Stimulated activated naive CD8-positive, alpha-beta T cell treated with anti-CD3 and anti-CD28 coated beads, Interleukin-15, Interleukin-2, amounts not matched to agents 100 ng/mL and 50 ng/mL, for 24 hours (primary cell): ENCODE measurements around the gene TMEM81.

Experiments
- H3K27ac Mint-ChIP-seq: one replicate; pipeline ENCODE4 v1.8.0; 2021; ENCODE audit warnings: mild to moderate bottlenecking, mixed read lengths
- H3K27me3 Mint-ChIP-seq: one replicate; pipeline ENCODE4 v1.8.0; 2021; ENCODE audit warnings: mixed read lengths
- H3K36me3 Mint-ChIP-seq: one replicate; pipeline ENCODE4 v1.8.0; 2021; ENCODE audit warnings: low read depth, mixed read lengths
- H3K4me1 Mint-ChIP-seq: one replicate; pipeline ENCODE4 v1.8.0; 2021; ENCODE audit warnings: low read depth, mixed read lengths
- H3K4me3 Mint-ChIP-seq: one replicate; pipeline ENCODE4 v1.8.0; 2021; ENCODE audit warnings: mild to moderate bottlenecking, mixed read lengths
- H3K9me3 Mint-ChIP-seq: one replicate; pipeline ENCODE4 v1.8.0; 2021; ENCODE audit warnings: mixed read lengths

The TMEM81 gene

DNA sequence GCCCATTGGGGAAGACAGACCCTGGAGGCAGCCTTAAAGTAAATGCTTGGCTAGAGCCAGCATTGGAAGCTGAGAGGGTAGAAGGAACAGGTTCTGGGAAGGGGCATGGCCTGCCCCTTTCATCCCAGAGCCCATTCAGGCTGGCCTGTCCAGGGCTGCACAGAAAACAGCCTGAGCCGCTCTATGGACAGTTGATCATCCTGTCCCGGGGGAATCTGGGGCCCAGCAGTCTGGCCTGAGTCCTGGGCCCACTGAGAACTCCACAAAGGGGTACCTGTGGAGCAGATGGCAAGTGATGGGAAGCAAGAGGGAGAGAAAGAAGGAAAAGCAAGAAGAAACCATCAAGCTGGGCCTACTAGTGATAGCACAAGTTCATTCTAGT, 13.2 kb downstream of the TMEM81 start:
- no peaks in the 10 kb centered on the region for H3K4me1 Mint-ChIP-seq
- no peak overlapping the region for H3K27ac Mint-ChIP-seq
- no peaks in the 10 kb centered on the region for H3K9me3 Mint-ChIP-seq
- H3K36me3 Mint-ChIP-seq = no peaks in the 10 kb centered on the region
- H3K27me3 Mint-ChIP-seq = no peaks in the 10 kb centered on the region
- no peak overlapping the region for H3K4me3 Mint-ChIP-seq

DNA sequence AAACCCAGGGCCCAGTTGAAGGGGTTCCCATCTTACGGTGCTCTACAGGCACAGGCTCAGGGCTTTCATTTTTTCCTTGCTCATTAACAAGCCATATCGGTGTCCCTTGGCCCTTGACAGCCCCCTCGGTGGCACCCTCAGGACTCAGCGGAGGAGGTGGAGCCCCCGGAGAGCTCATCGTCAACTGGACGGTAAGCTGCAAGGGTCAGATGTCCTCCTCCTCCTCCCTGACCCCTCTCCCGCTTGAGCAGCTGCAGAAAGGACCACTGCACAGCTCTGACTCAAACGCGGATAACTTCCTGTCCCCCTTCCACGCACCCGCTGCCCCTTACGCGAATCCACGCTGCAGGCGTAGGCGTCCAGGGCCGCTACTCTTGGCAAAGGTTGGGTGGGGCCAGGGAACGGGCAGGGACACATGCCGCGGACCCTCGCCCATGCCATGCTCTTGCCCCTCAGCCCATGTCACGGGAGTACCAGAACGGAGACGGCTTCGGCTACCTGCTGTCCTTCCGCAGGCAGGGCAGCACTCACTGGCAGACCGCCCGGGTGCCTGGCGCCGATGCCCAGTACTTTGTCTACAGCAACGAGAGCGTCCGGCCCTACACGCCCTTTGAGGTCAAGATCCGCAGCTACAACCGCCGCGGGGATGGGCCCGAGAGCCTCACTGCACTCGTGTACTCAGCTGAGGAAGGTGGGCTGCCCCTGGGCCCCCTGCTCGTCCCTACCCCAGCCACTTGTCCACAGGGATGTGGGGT, 14.7 kb downstream of the TMEM81 start:
- Mint-ChIP-seq H3K9me3 (no peaks in the 10 kb centered on the region), H3K27ac (no peak overlapping the region), H3K36me3 (no peaks in the 10 kb centered on the region), H3K27me3 (no peaks in the 10 kb centered on the region), H3K4me1 (no peaks in the 10 kb centered on the region), H3K4me3 (no peak overlapping the region)

DNA sequence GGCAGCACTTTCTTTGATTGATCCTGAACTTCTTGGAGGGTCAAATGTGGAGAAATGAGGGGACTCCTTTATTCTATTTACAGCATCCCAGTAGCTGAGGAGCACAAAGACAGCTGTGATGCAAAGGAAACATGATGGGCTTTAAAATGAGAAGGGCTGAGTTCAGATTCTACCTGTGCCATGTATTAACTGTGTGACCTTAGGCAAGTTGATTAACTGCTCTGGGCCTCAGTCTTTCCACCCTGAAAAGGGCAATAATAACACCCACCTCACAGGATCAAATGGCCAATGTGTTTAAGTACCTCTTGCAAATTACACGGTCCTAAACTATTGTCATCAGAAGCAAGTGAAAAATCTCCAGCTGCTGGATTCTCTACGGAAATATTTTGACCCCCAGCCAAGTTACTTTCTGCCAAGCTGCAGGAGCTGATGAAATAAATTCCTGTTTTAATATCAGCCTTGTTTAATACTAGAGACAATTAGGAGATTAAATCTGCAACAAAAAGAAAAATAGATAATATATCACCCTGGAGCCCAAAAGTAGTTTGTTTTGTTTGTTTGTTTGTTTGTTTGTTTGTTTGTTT, 15.7 kb downstream of the TMEM81 start:
- no peaks in the 10 kb centered on the region for H3K36me3 Mint-ChIP-seq
- H3K9me3 Mint-ChIP-seq = no peaks in the 10 kb centered on the region
- no peaks in the 10 kb centered on the region for H3K4me1 Mint-ChIP-seq
- H3K4me3 Mint-ChIP-seq = no peak overlapping the region
- H3K27me3 Mint-ChIP-seq = no peaks in the 10 kb centered on the region
- H3K27ac Mint-ChIP-seq = no peak overlapping the region

- H3K4me1 Mint-ChIP-seq = no peaks in the 10 kb centered on the region
- no peaks in the 10 kb centered on the region for H3K36me3 Mint-ChIP-seq
- H3K27me3 Mint-ChIP-seq = no peaks in the 10 kb centered on the region
- no peak overlapping the region for H3K27ac Mint-ChIP-seq
- H3K9me3 Mint-ChIP-seq = no peaks in the 10 kb centered on the region
- H3K4me3 Mint-ChIP-seq = no peak overlapping the region
Observed at GRCh38 chr1:205068001-205068400, 16.3 kb downstream of the TMEM81 start.

DNA sequence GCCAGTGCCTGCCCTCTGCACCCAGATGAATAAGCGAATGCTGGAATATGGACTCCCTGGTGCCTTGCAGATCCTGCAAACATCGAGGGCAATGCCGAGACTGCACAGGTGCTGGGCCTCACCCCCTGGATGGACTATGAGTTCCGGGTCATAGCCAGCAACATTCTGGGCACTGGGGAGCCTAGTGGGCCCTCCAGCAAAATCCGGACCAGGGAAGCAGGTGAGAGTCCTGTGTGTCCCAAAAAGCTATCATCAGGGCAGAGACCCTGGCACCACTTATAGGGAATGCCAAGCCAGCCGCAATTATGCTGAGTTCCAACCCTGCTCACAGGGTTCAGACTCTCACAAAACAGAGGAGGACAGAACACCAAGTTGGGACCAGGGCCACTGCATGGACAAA, 17.2 kb downstream of the TMEM81 start:
- no peaks in the 10 kb centered on the region for H3K36me3 Mint-ChIP-seq
- no peaks in the 10 kb centered on the region for H3K9me3 Mint-ChIP-seq
- no peaks in the 10 kb centered on the region for H3K4me1 Mint-ChIP-seq
- H3K4me3 Mint-ChIP-seq = no peak overlapping the region
- H3K27ac Mint-ChIP-seq = no peak overlapping the region
- H3K27me3 Mint-ChIP-seq = no peaks in the 10 kb centered on the region

DNA sequence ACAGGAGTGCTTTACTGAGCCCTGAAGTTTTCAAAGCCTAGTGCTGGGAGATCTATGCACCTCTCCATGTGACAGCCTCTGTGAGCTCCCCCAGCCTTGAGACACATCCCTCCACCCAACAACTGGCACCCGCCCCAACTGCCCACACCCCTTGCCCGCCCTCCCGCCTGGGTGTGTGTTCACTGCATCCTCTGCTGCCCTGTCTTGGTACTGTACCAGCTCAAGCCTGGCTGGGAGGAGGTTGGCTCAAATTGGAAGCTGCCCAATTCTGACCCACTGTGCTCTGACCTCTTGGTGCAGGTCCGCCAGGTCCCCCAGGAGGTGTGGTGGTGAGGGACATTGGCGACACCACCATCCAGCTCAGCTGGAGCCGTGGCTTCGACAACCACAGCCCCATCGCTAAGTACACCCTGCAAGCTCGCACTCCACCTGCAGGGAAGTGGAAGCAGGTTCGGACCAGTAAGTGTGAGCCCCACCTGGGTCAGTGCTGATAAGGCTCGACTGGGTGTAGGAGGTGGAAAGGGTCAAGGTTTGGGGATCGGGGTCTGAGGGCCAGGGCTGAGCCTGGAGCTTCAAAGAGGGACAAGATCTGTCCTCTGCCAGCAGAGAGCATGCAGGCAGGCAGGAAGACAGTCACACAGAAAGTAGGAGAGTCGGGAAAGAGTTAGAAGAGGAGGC, 18.0 kb downstream of the TMEM81 start:
- no peaks in the 10 kb centered on the region for H3K4me1 Mint-ChIP-seq

DNA sequence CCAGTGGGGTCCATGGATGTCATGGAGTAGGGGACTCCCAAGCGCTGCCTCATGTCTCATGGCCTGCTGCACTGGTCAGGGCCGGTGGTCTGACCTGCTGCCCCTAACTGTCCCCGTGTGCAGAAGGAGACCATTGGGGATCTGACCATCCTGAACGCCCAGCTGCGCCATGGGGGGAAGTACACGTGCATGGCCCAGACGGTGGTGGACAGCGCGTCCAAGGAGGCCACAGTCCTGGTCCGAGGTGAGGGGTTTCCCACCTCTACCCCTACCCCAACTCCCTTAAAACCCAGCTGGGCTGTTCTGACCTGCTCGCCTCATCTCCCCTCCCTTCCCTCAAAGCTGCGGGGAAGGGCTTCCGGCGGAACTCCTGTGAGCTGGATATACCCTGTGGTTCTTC, 18.6 kb downstream of the TMEM81 start:
- no peak overlapping the region for H3K4me3 Mint-ChIP-seq
- no peaks in the 10 kb centered on the region for H3K27me3 Mint-ChIP-seq
- no peak overlapping the region for H3K27ac Mint-ChIP-seq
- no peaks in the 10 kb centered on the region for H3K4me1 Mint-ChIP-seq
- no peaks in the 10 kb centered on the region for H3K9me3 Mint-ChIP-seq
- no peaks in the 10 kb centered on the region for H3K36me3 Mint-ChIP-seq

More for the DNA sequence above, 18.0 kb downstream of the TMEM81 start:
- H3K9me3 Mint-ChIP-seq = no peaks in the 10 kb centered on the region
- no peaks in the 10 kb centered on the region for H3K36me3 Mint-ChIP-seq
- no peak overlapping the region for H3K4me3 Mint-ChIP-seq
- H3K27me3 Mint-ChIP-seq = no peaks in the 10 kb centered on the region
- H3K27ac Mint-ChIP-seq = no peak overlapping the region

DNA sequence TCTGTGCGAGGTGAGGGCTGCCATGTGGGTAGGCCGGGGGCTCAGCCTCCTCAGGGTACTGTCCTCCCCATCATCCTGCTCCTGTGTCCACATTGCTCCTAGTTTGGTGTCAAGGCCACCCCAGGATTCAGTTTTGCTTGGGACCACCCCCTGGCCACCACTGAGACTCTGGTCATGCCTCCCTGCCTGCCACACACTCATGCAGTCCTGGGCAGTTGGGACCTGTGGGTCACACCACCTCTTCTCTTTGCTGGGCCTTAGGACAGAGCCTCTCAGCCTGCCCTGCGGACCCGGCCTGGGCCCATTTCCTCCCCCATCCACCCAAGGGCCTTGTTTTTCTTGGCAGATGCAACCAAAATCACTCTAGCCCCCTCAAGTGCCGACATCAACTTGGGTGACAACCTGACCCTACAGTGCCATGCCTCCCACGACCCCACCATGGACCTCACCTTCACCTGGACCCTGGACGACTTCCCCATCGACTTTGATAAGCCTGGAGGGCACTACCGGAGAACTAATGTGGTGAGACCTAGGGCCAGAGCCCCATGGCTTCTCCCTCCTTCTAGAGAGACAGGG, 19.4 kb downstream of the TMEM81 start:
- Mint-ChIP-seq H3K36me3 (no peaks in the 10 kb centered on the region), H3K4me1 (no peaks in the 10 kb centered on the region), H3K4me3 (no peak overlapping the region), H3K27me3 (no peaks in the 10 kb centered on the region), H3K27ac (no peak overlapping the region), H3K9me3 (no peaks in the 10 kb centered on the region)

GRCh38 chr1:205064301-205064700, 20.0 kb downstream of the TMEM81 start:
- Mint-ChIP-seq H3K27me3 (no peaks in the 10 kb centered on the region), H3K9me3 (no peaks in the 10 kb centered on the region), H3K4me1 (no peaks in the 10 kb centered on the region), H3K27ac (no peak overlapping the region), H3K4me3 (no peak overlapping the region), H3K36me3 (no peaks in the 10 kb centered on the region)

- no peaks in the 10 kb centered on the region for H3K4me1 Mint-ChIP-seq
- no peaks in the 10 kb centered on the region for H3K36me3 Mint-ChIP-seq
- no peaks in the 10 kb centered on the region for H3K27me3 Mint-ChIP-seq
- no peaks in the 10 kb centered on the region for H3K9me3 Mint-ChIP-seq
- no peak overlapping the region for H3K4me3 Mint-ChIP-seq
- H3K27ac Mint-ChIP-seq = no peak overlapping the region
Observed at GRCh38 chr1:205062895-205063294, 21.4 kb downstream of the TMEM81 start.

DNA sequence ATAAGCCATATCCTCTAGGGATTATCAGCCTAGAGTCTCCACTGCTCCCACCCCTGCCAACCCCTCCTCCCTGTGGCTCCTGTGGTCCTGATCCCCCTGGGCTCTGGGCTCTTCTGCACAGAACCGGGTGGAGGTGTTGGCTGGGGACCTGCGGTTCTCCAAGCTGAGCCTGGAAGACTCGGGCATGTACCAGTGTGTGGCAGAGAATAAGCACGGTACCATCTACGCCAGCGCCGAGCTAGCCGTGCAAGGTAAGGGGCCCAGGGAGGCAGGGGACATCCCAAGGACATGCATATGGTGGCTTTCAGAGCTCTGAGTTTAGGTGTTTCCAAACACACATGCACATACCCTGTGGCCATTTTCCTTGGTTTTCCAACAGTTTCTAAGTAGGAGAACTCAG, 21.9 kb downstream of the TMEM81 start:
- Mint-ChIP-seq H3K27me3 (no peaks in the 10 kb centered on the region), H3K9me3 (no peaks in the 10 kb centered on the region), H3K4me3 (no peak overlapping the region), H3K27ac (no peak overlapping the region), H3K36me3 (no peaks in the 10 kb centered on the region), H3K4me1 (no peaks in the 10 kb centered on the region)

- Mint-ChIP-seq H3K36me3 (no peaks in the 10 kb centered on the region), H3K27me3 (no peaks in the 10 kb centered on the region), H3K27ac (no peak overlapping the region), H3K4me1 (no peaks in the 10 kb centered on the region), H3K9me3 (no peaks in the 10 kb centered on the region), H3K4me3 (no peak overlapping the region)
Observed at GRCh38 chr1:205061665-205062069, 22.6 kb downstream of the TMEM81 start.

- Mint-ChIP-seq H3K4me1 (no peaks in the 10 kb centered on the region), H3K27me3 (no peaks in the 10 kb centered on the region), H3K9me3 (no peaks in the 10 kb centered on the region), H3K27ac (no peak overlapping the region), H3K4me3 (no peak overlapping the region), H3K36me3 (no peaks in the 10 kb centered on the region)
Observed at GRCh38 chr1:205061227-205061626, 23.0 kb downstream of the TMEM81 start.

DNA sequence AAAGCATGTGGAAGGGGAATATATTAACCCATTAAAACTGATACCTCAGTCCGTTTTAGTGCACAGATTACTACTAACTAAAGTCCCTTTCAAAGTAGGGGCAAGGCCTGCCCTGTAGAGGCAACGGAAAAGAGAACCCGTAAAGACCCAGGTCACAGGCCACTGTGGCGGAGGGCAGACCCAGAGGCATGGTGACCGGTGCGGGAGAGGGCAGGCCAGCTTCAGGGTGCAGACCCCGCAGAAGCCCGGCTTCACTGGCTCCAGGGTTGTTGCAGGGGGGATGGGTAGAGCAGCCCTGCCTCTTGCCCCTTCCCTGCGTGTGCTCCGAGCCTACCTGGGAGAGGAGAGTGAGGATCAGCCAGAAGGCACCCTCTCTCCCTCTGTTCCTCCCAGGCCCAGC, 23.5 kb downstream of the TMEM81 start:
- no peaks in the 10 kb centered on the region for H3K27me3 Mint-ChIP-seq
- H3K9me3 Mint-ChIP-seq = no peaks in the 10 kb centered on the region
- no peak overlapping the region for H3K4me3 Mint-ChIP-seq
- no peaks in the 10 kb centered on the region for H3K36me3 Mint-ChIP-seq
- no peak overlapping the region for H3K27ac Mint-ChIP-seq
- no peaks in the 10 kb centered on the region for H3K4me1 Mint-ChIP-seq

DNA sequence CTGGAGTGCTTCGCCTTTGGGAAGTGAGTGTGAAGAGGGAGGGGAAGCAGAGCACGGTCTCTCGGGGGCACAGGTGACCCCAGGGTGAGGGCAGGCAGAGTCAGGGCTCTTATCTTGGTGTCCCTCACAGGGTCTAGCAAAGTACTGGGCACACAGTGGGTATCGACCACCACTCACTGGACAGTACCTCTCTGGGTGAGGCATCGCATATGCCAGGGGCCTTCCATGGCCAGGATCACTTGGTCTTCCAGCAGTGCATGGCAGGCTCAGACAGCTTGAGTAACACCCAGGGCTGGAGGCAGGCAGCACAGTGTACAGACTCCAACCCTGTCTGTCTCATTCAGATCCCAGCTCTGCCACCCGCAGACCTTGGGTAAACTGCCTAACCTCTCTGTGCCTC, 24.6 kb downstream of the TMEM81 start:
- H3K4me1 Mint-ChIP-seq = no peaks in the 10 kb centered on the region
- no peaks in the 10 kb centered on the region for H3K36me3 Mint-ChIP-seq
- no peak overlapping the region for H3K4me3 Mint-ChIP-seq
- no peaks in the 10 kb centered on the region for H3K9me3 Mint-ChIP-seq
- no peaks in the 10 kb centered on the region for H3K27me3 Mint-ChIP-seq
- no peak overlapping the region for H3K27ac Mint-ChIP-seq
